CD4-positive, alpha-beta T cell treated with Interleukin-12 subunit alpha and Interleukin-12 subunit beta, for 1 hour (primary cell): ENCODE data around the gene ZNF568.

Source experiments
- DNase-seq: peaks from one replicate; pipeline ENCODE4 v3.0.0-alpha.2; 2020

ZNF568 gene

GRCh38 chr19:37007587-37008220, 91.6 kb downstream of the ZNF568 start:
- peak; percentile 51 for DNase-seq

DNA sequence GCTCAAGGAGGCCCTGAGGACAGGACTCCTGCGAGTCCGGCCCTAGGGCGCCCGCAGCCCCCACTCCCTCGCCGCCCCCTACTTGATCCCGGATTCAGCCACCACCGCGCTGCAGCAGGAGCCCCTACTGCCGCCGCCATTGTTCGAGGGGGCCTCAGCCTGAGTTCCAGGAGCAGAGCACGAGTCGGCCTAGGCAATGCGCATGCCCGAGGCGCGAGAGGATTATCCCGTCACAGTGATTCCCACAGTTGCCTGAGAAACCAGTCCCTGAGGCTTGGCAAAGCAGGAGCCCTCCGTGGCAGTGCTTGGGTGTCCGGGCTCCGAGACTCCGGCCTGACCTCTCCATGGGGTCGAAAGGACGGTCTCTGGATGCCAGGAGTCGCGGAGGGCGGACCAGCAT, 93.7 kb downstream of the ZNF568 start:
- DNase-seq: no peak

GRCh38 chr19:37012093-37012745, 96.1 kb downstream of the ZNF568 start:
- no peak for DNase-seq

DNA sequence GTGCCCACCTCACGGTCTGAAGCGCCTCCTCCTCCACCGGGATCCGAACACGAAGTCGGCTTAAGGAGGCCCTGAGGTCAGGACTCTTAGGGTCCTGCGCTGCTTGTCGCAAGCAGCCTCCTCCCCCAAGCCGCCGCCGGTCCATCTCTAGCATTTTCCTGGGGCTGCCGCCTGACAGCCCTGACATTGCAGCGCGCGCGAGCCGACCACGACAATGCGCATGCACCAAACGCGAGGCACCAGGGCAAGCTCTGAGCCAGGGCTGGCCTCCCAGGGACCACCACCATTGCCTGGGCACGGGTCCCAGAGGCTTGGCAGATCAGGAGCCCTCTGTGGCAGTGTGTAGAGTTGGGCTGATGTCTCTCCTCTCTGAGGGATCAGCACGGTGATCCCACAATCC, 98.3 kb downstream of the ZNF568 start:
- no peak for DNase-seq

DNA sequence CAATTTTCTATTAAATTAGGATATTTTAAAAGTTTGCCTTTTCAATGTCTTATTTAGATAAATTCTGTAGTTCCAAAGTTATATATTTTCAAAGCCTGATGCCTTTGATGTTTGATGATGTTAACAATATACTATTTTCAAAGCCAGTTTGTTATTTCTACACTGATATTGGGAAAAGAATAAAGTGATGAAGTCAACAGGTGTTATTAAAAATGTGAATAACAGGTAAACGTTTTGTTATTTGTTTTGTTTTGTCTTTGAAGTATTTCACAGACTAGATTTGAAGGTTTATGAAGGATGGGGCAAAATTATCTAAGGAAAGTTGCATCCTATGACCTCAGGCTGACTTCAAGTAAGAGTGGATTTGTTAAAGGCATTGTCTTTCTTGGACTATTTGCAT, 129.0 kb downstream of the ZNF568 start:
- DNase-seq: no peak
